SJCRH30 (cell line): ENCODE measurements around the gene POLD1. TPM values are rescaled to one million over a fixed set of nuclear protein-coding genes. Genes with fewer than 3 reads are reported as not detected.

Source experiments
- DNase-seq, 2 experiments: peaks; one replicate each; pipeline ENCODE4 v3.0.0-alpha.2; 2015 to 2020
- H3K27ac ChIP-seq: fragments of 250-450 bp; sonication (Bioruptor Pico); 2 replicates; pipeline ENCODE4 v1.5.1; 2020; ENCODE audit warnings: mild to moderate bottlenecking, moderate library complexity
- H3K27me3 ChIP-seq: fragments of 250-450 bp; sonication (Bioruptor Pico); 2 replicates; pipeline ENCODE4 v1.5.1; 2020; ENCODE audit warnings: mild to moderate bottlenecking, moderate library complexity
- H3K36me3 ChIP-seq: fragments of 250-450 bp; sonication (Bioruptor Pico); 2 replicates; pipeline ENCODE4 v1.5.1; 2020; ENCODE audit warnings: mild to moderate bottlenecking, moderate library complexity
- H3K4me1 ChIP-seq: fragments of 250-450 bp; sonication (Bioruptor Pico); 2 replicates; pipeline ENCODE4 v1.5.1; 2020; ENCODE audit warnings: mild to moderate bottlenecking, moderate library complexity
- H3K4me3 ChIP-seq: fragments of 250-450 bp; sonication (Bioruptor Pico); 2 replicates; pipeline ENCODE4 v1.5.1; 2020; ENCODE audit warnings: mild to moderate bottlenecking, moderate library complexity
- H3K9me3 ChIP-seq: fragments of 250-450 bp; sonication (Bioruptor Pico); replicated peaks from 2 replicates; pipeline ENCODE4 v1.5.1; 2020; ENCODE audit warnings: mild to moderate bottlenecking, moderate library complexity
- total RNA-seq: library from RNA; depleted of rRNA; stranded (reverse); fragments of >200 nt; shearing (Covaris generic); gene quantifications from 2 replicates; pipeline ENCODE4 v1.2.3, GENCODE V29; 2014

The POLD1 gene
- total RNA-seq, 1 experiment from 2014 or later: 75.2 TPM

DNA sequence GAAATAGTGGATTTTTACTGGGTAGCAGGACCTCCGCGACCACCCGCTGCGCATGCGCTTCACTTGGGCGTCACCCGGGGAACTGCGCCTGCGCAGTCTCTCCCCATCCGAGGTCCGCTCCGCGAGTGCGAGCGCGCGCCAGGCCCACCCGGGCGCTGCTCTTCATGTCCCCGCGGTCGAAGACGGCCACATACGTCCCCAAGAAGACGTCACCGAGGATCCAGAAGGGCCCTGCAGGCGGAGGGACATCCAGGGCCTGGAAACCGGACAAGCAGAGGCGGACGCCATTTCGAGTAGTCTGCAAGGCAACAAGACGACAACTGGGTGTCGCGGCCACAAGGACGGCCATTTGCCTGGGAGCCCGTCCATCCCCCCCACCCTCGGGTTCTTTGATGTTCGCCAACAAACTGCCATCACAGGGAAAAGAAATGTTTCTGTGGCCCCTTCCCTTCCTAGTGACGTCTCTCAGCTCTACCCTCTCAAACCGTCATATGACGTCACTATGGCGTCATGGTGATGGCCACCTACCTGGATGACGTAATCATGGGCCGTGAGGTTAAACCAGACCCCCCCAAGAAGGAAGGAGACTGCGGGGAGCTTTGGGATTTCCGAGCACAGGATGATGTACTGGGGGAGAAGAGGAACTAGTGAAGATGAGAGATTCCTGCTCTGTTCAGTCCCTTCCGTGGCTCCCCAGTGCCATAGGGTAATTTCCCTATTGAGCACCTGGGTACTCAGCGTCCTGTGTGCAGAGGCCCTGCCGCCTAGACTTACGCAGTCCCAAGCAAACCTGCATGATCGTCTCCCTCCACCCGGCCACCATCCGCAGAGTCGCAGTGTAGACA, 25.4 kb upstream of the POLD1 start:
- Histone ChIP-seq H3K4me3 (peak overlapping the region; percentile 46), H3K27ac (no peak overlapping the region)
- peak; percentile 54 to 64 for DNase-seq

GRCh38 chr19:50359328-50359818, 24.8 kb upstream of the POLD1 start:
- no peak for DNase-seq
- no peak overlapping the region for H3K4me3 ChIP-seq
- 0 out of 2 replicates have a peak, but pooled peaks cover 3% of the 10 kb centered on the region for H3K27me3 ChIP-seq

More for the DNA sequence above, 25.4 kb upstream of the POLD1 start:
- Histone ChIP-seq H3K9me3 (no peaks in the 10 kb centered on the region), H3K4me1 (no peaks in the 10 kb centered on the region), H3K36me3 (no peaks in the 10 kb centered on the region), H3K27me3 (0 out of 2 replicates have a peak, but pooled peaks cover 3% of the 10 kb centered on the region)

DNA sequence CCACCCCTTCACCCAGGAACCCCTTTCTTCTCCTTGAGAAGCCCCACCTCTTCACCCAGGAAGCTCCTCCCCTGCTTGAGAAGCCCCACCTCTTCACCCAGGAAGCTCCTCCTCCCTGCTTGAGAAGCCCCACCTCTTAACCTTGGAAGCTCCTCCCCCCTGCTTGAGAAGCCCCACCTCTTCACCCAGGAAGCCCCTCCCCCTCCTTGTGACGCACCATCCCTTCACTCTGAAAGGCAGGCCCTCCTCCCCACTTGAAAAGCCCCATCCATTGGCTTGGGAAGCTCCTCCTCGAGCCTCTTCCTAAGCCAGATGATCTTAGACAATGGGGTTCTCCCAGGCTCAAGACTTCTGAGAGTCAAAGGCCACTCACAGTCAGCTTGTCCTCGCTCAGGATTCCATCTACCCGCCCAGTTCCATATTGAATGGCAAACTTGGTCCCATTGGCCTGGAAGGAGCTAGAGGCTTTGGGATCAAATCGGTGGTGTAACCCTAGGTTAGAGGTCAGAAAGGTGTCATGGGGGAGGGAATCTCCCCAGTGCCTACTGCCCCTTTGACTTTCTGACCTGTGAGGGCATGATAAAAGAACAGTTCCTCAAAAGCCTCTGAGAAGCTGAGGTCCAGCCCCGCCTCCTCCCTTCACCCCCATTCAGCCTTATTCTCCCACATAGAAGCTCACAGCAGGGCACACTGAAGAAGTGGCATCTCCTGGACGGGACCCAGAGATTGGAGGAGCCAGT, 22.7 kb upstream of the POLD1 start:
- Histone ChIP-seq H3K4me1 (no peaks in the 10 kb centered on the region), H3K27ac (no peak overlapping the region), H3K36me3 (no peaks in the 10 kb centered on the region), H3K9me3 (no peaks in the 10 kb centered on the region), H3K27me3 (0 out of 2 replicates have a peak, but pooled peaks cover 3% of the 10 kb centered on the region), H3K4me3 (no peak overlapping the region)
- peak in 1 of 2 experiments; percentile 30 for DNase-seq

More at GRCh38 chr19:50359328-50359818, 24.8 kb upstream of the POLD1 start:
- Histone ChIP-seq H3K4me1 (no peaks in the 10 kb centered on the region), H3K36me3 (no peaks in the 10 kb centered on the region), H3K27ac (no peak overlapping the region), H3K9me3 (no peaks in the 10 kb centered on the region)

DNA sequence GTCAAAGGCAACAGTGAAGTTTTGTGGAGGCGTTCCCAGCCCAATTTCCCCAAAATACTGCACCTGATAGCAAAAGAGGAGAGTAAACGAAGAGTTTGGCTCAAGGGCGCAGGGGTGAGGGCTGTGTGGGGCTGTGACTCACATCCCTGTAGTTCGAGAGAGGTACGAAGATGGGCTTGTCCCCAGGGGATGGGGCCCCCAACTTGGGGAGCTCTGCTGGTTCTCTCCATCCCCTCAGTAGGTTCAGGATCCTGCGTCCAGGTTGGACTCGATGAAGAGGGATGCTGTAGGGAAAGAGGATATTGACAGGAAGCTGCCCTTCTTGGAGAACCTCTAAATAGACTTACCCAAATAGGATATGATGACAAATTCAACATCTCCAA, 22.1 kb upstream of the POLD1 start:
- no peaks in the 10 kb centered on the region for H3K36me3 ChIP-seq
- H3K4me1 ChIP-seq: no peaks in the 10 kb centered on the region
- DNase-seq: no peak
- no peaks in the 10 kb centered on the region for H3K9me3 ChIP-seq
- no peak overlapping the region for H3K4me3 ChIP-seq
- 0 out of 2 replicates have a peak, but pooled peaks cover 3% of the 10 kb centered on the region for H3K27me3 ChIP-seq
- H3K27ac ChIP-seq: no peak overlapping the region

- Histone ChIP-seq H3K36me3 (no peaks in the 10 kb centered on the region), H3K9me3 (no peaks in the 10 kb centered on the region), H3K27ac (no peak overlapping the region), H3K4me3 (no peak overlapping the region), H3K4me1 (no peaks in the 10 kb centered on the region), H3K27me3 (0 out of 2 replicates have a peak, but pooled peaks cover 3% of the 10 kb centered on the region)
- DNase-seq: no peak
These were observed 21.3 kb upstream of the POLD1 start for GRCh38 chr19:50362656-50363424.

DNA sequence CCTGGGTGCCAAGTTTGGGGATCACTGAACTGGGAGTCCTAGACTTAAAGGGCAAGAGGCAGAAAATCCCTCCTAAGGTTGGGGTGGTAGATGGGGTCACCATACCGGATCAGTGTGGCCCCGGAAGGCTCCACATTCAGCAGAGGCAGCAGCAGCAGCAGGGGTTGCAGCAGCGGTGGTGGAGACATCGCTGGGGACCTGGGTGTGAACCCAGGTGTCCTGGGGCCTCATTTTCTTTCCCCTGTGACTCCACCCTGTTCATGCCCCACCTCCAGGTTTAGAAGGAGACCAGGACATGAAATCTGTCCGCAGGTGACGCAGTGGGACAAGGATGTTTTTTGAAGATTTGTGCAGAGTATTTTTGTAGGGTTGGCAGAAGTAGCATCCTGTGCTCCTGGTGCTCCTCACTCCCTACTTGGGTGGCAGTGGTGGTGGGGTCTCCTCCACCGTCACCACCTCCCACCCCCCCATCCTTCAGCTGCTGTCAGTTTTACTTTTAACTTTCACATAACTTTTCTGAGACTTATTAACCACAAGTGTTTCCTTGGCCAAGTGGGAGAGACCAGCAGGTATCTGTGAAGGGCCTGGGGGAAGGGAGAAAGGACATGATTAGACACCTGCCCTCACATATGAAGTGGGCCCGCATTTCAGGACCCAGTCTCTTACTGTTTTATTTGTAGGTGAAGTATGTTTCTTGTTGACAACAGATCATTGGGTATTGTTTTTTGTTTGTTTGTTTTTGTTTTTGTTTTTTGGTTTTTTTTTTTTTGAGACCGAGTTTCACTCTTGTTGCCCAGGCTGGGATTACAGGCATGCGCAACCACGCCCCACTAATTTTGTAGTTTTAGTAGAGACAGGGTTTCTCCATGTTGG, 18.5 kb upstream of the POLD1 start, which contains the start of gene NAPSA:
Gene NAPSA (minus strand): TSS at position 206 of the 873 bp plus-strand sequence. CDS start 18 bp downstream, at position 188.
- Histone ChIP-seq H3K4me3 (no peak within 1 kb of the TSS), H3K27ac (no peak within 1 kb of the TSS), H3K4me1 (no peaks in the 10 kb centered on the region), H3K36me3 (no peaks in the 10 kb centered on the region), H3K9me3 (no peaks in the 10 kb centered on the region), H3K27me3 (0 out of 2 replicates have a peak, but pooled peaks cover 3% of the 10 kb centered on the region)
- DNase-seq: no peak

DNA sequence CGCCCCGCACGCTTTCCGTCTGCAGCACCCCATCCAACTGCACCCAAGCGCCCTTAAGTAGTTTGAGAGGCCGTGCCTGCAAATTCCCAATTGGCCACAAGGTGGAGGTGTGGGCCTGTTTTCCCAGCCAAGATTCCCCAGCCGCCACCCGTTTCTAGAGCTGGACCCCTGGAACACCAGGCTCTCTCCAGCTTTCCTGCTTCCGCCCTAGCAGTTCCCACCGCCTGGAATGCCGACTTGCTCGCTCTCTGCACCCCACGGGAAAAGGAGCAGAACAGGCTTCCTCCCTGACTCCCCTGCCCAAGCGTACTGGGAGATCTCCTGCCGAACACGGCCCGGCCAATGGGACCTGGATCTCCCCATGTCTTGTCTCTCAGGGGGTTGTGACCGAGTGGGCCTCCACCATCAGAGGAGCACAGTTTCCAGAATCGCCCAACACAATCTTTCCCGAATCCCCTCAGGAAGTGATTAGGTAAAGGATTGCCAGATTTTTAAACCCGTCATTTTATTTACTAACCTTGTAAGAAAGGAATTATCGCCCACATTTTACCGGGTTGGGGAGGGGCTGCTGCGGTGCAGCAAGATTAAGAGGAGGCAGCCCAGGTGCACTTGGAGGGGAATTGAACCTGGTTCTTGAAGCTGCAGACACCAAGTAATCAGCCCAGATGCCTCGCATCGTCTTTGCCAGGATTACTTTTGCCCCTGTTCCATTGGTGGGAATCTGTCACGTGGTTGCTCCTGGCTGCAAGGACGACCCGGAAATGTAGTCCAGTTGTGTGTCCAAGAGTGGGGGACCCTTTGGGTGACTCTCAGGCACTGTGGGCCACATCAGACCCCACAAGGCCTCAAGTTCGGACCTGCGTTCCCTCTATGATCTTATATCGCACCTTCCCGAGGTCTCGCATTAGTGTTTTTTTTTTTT, 15.2 kb upstream of the POLD1 start:
- Histone ChIP-seq H3K9me3 (no peaks in the 10 kb centered on the region), H3K4me1 (no peaks in the 10 kb centered on the region), H3K4me3 (peak overlapping the region; percentile 53), H3K27me3 (no peaks in the 10 kb centered on the region), H3K27ac (peak overlapping the region; percentile 13; the same call in 1 of the 2 replicates), H3K36me3 (no peaks in the 10 kb centered on the region)
- peak; percentile 87 to 93 for DNase-seq

- Histone ChIP-seq H3K27ac (no peak overlapping the region), H3K27me3 (no peaks in the 10 kb centered on the region), H3K36me3 (no peaks in the 10 kb centered on the region), H3K9me3 (no peaks in the 10 kb centered on the region), H3K4me1 (no peaks in the 10 kb centered on the region), H3K4me3 (no peak overlapping the region)
- DNase-seq: no peak
These were observed 12.2 kb upstream of the POLD1 start for GRCh38 chr19:50371914-50372475.

DNA sequence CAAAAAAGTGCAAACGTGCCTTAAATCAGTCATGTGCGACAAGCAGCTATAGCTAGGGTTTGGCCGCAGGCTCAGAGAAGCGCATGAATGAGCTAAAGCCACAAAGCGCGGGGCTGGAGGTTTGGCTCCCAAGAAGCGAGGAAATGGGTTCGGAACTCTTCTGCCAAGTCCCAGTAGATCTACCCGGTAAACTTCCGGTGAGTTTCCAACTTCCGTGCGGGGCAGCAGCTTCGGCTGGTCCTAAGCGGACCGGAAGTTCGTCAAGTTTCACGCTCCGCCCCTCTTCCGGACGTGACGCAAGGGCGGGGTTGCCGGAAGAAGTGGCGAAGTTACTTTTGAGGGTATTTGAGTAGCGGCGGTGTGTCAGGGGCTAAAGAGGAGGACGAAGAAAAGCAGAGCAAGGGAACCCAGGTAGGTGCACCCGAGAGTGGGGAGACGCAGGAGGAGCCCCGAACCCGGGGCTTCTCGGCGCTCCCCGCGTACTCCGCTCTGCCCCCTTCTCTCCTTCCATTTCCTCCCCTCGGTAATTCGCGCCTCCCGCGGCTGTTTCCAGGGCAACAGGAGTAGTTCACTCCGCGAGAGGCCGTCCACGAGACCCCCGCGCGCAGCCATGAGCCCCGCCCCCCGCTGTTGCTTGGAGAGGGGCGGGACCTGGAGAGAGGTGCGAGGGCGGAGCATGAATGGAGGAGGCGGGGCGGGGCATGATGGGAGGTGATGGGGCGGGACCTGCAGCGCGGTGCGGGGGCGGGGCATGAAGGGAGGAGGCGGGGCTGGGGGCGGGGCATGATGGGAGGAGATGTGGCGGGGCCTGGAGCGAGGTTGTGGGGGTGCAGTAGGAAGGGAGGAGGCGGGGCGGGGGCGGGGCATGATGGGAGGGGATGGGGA, 7.7 kb upstream of the POLD1 start, which contains the start of gene NR1H2:
Gene NR1H2 (plus strand): TSS at position 292 of the 885 bp plus-strand sequence. CDS start 1,149 bp downstream, outside the sequence.
- peak; percentile 97 to 98 for DNase-seq
- Histone ChIP-seq H3K9me3 (no peaks in the 10 kb centered on the region), H3K27me3 (no peaks in the 10 kb centered on the region)

DNA sequence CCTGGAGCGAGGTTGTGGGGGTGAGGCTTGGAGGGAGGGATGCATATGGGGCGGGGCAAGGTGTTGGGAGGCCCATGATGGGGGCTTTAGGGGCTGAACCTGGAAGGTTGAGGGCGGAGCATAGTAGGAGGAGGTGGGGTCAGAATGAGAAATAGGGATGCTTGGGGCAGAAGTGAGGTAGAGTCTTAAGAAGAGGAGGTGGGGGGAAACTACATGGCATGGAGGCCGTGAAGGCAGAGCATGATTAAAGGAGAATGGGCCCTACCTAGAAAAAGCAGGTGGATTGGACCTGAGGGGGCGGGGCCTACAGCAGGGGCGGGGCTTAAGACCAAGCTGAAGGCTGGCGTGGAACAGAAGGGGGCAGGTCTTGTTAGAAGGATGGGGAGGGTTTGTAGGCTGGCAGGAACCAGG, 7.1 kb upstream of the POLD1 start:
- H3K4me3 ChIP-seq: peak overlapping the region; percentile 29

More for the DNA sequence above, 7.7 kb upstream of the POLD1 start, which contains the start of gene NR1H2:
- H3K4me3 ChIP-seq: peak within 1 kb of the TSS; percentile 93
- H3K36me3 ChIP-seq: peaks cover 3% of the 10 kb centered on the region; the same call in 1 of the 2 replicates
- H3K4me1 ChIP-seq: no peaks in the 10 kb centered on the region
- H3K27ac ChIP-seq: peak within 1 kb of the TSS; percentile 86

DNA sequence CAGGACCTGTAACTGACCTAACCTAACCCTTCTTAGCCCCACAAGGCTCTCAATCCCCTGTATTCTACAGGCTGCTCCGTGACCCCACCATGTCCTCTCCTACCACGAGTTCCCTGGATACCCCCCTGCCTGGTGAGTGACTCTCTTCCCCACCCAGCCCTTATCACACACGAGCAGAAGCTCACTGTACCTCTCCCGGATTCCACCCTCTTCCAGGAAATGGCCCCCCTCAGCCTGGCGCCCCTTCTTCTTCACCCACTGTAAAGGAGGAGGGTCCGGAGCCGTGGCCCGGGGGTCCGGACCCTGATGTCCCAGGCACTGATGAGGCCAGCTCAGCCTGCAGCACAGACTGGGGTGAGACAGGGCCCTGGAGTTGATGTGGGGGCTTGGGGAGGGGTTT, 6.6 kb upstream of the POLD1 start:
- Histone ChIP-seq H3K9me3 (no peaks in the 10 kb centered on the region), H3K27ac (no peak overlapping the region), H3K4me1 (no peaks in the 10 kb centered on the region), H3K4me3 (no peak overlapping the region), H3K27me3 (no peaks in the 10 kb centered on the region), H3K36me3 (peaks cover 3% of the 10 kb centered on the region; the same call in 1 of the 2 replicates)
- no peak for DNase-seq

More for the DNA sequence above, 7.1 kb upstream of the POLD1 start:
- H3K27me3 ChIP-seq: no peaks in the 10 kb centered on the region
- no peaks in the 10 kb centered on the region for H3K9me3 ChIP-seq
- H3K4me1 ChIP-seq: no peaks in the 10 kb centered on the region
- peaks cover 3% of the 10 kb centered on the region; the same call in 1 of the 2 replicates for H3K36me3 ChIP-seq
- DNase-seq: no peak
- no peak overlapping the region for H3K27ac ChIP-seq
